ENCODE results near the gene TMEM63B.
A peak's percentile ranks its signal among the peaks of the same experiment; 100 is the strongest.
"Not testable (repeated sequence)": the region's sequence is repeated elsewhere in the genome, so short reads cannot be mapped to it uniquely, and the experiment has no call there.

TMEM63B gene

DNA sequence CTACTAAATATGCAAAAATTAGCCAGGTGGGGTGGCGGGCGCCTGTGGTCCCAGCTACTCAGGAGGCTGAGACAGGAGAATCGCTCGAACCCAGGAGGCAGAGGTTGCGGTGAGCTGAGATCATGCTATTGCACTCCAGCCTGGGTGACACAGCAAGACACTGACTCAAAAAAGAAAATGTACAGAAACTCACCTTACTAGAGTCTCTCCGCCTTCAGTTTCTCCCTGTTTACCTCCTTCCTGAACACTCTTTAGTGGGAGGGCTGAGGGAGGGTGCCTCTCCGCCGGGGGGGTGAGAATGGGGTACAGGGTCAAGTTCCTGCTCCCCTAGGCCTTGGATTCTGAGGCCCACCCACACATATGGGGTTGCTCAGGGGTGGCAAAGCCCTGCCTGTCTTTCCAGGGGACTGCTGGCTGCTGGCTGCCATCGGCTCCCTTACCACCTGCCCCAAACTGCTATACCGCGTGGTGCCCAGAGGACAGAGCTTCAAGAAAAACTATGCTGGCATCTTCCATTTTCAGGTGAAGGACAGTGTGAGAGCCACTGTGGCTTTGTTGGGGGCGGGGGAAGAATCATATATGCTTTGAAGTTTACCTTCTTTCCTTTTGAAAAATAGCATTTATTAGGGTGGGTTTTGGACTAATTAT, 44.7 kb downstream of the TMEM63B start:
- no peak for DNase-seq (ENCODE audit: low spot score)

- DNase-seq (ENCODE audit: low spot score): peak; percentile 81
Observed at GRCh38 chr6:44172731-44173500, 45.6 kb downstream of the TMEM63B start.

DNA sequence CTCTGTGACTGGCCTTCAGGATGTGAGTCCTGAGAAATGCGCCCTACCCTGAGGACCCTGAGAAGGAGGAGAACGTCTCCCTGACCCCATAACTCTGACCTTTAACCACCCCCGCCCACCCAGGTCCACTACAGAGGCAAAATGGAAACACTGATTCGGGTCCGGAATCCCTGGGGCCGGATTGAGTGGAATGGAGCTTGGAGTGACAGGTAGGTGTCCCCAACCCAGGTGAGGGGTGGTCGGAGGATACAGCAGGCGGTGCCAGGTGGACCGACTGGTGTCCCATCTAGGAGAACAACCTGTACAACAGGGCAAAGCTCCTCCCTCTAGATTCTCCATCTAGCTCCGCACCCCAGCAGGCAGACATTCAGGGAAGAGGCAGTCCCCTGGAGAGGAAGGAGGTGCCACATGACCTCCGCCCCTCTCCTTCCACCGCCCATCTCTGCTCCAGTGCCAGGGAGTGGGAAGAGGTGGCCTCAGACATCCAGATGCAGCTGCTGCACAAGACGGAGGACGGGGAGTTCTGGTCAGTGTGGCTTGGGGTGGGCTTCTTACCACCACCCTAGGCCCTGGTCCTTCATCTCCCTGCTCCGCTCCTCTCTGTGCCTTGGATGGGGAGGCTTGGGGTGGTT, 48.9 kb downstream of the TMEM63B start:
- no peak for DNase-seq (ENCODE audit: low spot score)

GRCh38 chr6:44176762-44177509, 49.6 kb downstream of the TMEM63B start:
- no peak for DNase-seq (ENCODE audit: low spot score)

GRCh38 chr6:44177691-44178423, 50.5 kb downstream of the TMEM63B start:
- DNase-seq (ENCODE audit: low spot score): no peak

GRCh38 chr6:44178424-44179071, 51.2 kb downstream of the TMEM63B start:
- no peak for DNase-seq (ENCODE audit: low spot score)

DNA sequence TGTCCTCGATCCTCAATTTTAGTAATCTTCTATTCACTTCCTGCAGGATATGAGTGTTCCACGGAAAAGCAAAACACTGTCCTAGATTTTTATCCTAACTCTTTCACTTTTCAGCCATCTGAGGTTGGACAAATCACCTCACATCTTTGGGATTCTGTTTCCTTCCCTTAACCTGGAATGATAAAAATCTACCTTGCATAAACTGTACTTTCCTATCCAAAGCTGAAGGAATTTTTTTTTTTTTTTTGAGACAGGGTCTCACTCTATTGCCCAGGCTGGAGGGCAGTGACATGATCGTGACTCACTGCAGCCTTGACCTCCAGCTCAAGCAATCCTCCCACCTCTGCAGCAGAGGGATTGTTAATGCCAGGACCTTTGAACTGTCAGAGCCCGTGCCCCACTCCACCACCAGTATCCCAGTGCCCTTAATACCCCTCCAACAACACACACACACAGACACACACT, 51.8 kb downstream of the TMEM63B start:
- DNase-seq (ENCODE audit: low spot score): no peak

GRCh38 chr6:44179648-44180047, 52.3 kb downstream of the TMEM63B start:
- DNase-seq (ENCODE audit: low spot score): no peak

- no peak for DNase-seq (ENCODE audit: low spot score)
Observed at GRCh38 chr6:44180406-44180805, 53.1 kb downstream of the TMEM63B start.

DNA sequence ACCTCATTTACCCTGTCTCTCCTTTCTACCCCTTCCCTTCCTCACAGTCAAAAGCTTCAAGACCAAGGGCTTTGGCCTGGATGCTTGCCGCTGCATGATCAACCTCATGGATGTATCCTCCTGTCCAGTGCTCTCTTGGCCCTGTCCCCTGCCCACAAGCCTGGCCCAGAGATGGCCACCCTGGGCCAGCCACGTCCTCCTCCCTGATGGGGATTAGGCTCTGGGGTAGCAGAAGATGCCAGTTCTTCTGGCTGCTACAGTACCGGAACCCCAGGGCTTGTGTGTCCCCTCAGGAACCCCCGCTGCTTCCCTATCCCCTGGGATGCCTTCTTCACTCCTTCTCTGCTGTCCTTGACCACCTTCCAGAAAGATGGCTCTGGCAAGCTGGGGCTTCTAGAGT, 53.5 kb downstream of the TMEM63B start:
- no peak for DNase-seq (ENCODE audit: low spot score)

- DNase-seq (ENCODE audit: low spot score): not testable (repeated sequence)
Observed at GRCh38 chr6:44181784-44182183, 54.4 kb downstream of the TMEM63B start.

- no peak for DNase-seq (ENCODE audit: low spot score)
Observed at GRCh38 chr6:44182911-44183390, 55.6 kb downstream of the TMEM63B start.

- no peak for DNase-seq (ENCODE audit: low spot score)
Observed at GRCh38 chr6:44183783-44184182, 56.4 kb downstream of the TMEM63B start.

GRCh38 chr6:44185356-44185755, 58.0 kb downstream of the TMEM63B start:
- not testable (repeated sequence) for DNase-seq (ENCODE audit: low spot score)

GRCh38 chr6:44185953-44186634, 58.7 kb downstream of the TMEM63B start:
- DNase-seq (ENCODE audit: low spot score): no peak

- DNase-seq (ENCODE audit: low spot score): no peak
Observed at GRCh38 chr6:44186635-44187025, 59.3 kb downstream of the TMEM63B start.

- DNase-seq (ENCODE audit: low spot score): no peak
Observed at GRCh38 chr6:44188819-44189218, 61.5 kb downstream of the TMEM63B start.

GRCh38 chr6:44189257-44189656, 61.9 kb downstream of the TMEM63B start:
- DNase-seq (ENCODE audit: low spot score): no peak

- no peak for DNase-seq (ENCODE audit: low spot score)
Observed at GRCh38 chr6:44190715-44191114, 63.4 kb downstream of the TMEM63B start.

DNA sequence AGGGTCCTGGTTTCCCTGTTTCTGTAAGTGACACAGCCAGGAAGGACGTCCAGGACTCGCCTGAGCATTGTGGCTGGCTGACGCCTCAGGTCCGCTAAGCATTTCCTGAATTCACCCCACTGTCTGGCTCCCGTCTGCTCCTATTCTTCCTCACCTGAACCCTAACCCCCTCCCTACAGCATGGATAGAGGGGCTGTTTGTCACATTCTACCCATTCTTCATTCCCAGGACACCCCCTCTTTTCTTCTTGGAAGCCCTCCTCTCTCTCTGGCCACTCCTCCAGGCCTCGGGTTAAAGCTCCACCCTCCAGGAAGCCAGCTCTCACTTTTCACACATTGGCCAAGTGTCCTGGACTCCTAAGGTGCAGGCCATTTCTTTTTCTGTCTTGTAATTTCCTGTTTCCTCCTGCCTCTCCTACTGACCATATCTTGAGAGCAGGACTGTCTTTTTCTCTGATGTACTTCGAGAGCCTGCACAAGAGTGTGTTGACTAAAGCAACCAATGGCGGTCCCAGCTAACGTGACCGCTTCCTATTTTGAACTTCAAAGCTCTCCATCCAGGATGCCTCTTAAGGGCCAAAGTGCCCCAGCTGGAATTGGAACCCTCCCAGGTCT, 65.2 kb downstream of the TMEM63B start:
- DNase-seq (ENCODE audit: low spot score): no peak

All from hematopoietic multipotent progenitor cell treated with erythropoietin and hydrocortisone succinate and interleukin-3 and kit ligand, for 15 days (in vitro differentiated cells).